SK-N-SH (cell line): ENCODE data around the gene GRXCR2. TPM values are rescaled to one million over a fixed set of nuclear protein-coding genes. Genes with fewer than 3 reads are reported as not detected.

Source experiments
- CTCF ChIA-PET: fragments of 300-600, 350-600 bp; formaldehyde crosslinking; extraction: SDS; loops from one replicate; lab custom pipeline; 2021; lab: Yijun Ruan, JAX
- POLR2A ChIA-PET: fragments of 350-600 bp; sonication (Branson Sonifier 250); formaldehyde crosslinking; extraction: SDS; loops from one replicate; lab custom pipeline; 2020; ENCODE audit warnings: antibody characterized with exemption, inconsistent platforms; lab: Yijun Ruan, JAX
- DNase-seq: peaks from one replicate; pipeline ENCODE4 v3.0.0; 2012
- H2AFZ ChIP-seq: fragments of 200-600 bp; sonication (generic); 2 replicates; pipeline ENCODE4 v1.8.1; 2016; ENCODE audit warnings: antibody characterized with exemption, mild to moderate bottlenecking, low read depth
- H3F3A ChIP-seq: fragments of 200-600 bp; sonication (generic); replicated peaks from 2 replicates; pipeline ENCODE3; 2016; ENCODE audit warnings: antibody characterized with exemption, mild to moderate bottlenecking; ENCODE audit not compliant: insufficient read depth
- H3K27ac ChIP-seq, 2 experiments: fragments of 200-500 bp in 1 of 2; fragments of 200-600 bp in 1 of 2; sonication (Bioruptor generic) in 1 of 2; sonication (generic), shearing (Covaris generic) in 1 of 2; 2 replicates each; pipeline versions ENCODE4 v1.5.1 to v1.6.1; 2014 to 2016; ENCODE audit warnings: low read depth in 2 of 2, inconsistent platforms in 1 of 2, low read length in 1 of 2, mild to moderate bottlenecking in 1 of 2, mixed read lengths in 1 of 2
- H3K27me3 ChIP-seq: fragments of 200-600 bp; sonication (generic), shearing (Covaris generic); 2 replicates; pipeline ENCODE4 v1.6.1; 2016; ENCODE audit warnings: mixed run types; ENCODE audit not compliant: insufficient read depth
- H3K36me3 ChIP-seq, 2 experiments: fragments of 200-500 bp in 1 of 2; fragments of 200-600 bp in 1 of 2; sonication (Bioruptor generic) in 1 of 2; sonication (generic) in 1 of 2; replicated peaks in 1 of 2; 2 replicates each; pipeline versions ENCODE3 to v1.5.1; 2014 to 2016; ENCODE audit warnings: low read length in 1 of 2, mild to moderate bottlenecking in 1 of 2; ENCODE audit not compliant: insufficient read depth in 2 of 2, control insufficient read depth in 1 of 2
- H3K4me1 ChIP-seq, 2 experiments: fragments of 200-500 bp in 1 of 2; fragments of 200-600 bp in 1 of 2; sonication (Bioruptor generic) in 1 of 2; sonication (generic), shearing (Covaris generic) in 1 of 2; 2 replicates each; pipeline versions ENCODE4 v1.5.1 to v1.6.1; 2014 to 2016; ENCODE audit warnings: low read depth in 1 of 2, low read length in 1 of 2, mixed run types in 1 of 2; ENCODE audit not compliant: insufficient read depth in 2 of 2, control insufficient read depth in 1 of 2
- H3K4me2 ChIP-seq: fragments of 200-600 bp; sonication (generic), shearing (Covaris generic); 2 replicates; pipeline ENCODE4 v1.6.1; 2017; ENCODE audit warnings: mixed run types
- H3K4me3 ChIP-seq, 2 experiments: fragments of 200-500 bp in 1 of 2; fragments of 200-600 bp in 1 of 2; sonication (Bioruptor generic) in 1 of 2; sonication (generic), shearing (Covaris generic) in 1 of 2; 2 replicates each; pipeline versions ENCODE4 v1.5.1 to v1.8.1; 2014 to 2016; ENCODE audit warnings: low read depth in 2 of 2, inconsistent platforms in 1 of 2, low read length in 1 of 2, mild to moderate bottlenecking in 1 of 2, mixed read lengths in 1 of 2, moderate library complexity in 1 of 2
- H3K79me2 ChIP-seq: fragments of 200-600 bp; sonication (generic); 2 replicates; pipeline ENCODE4 v1.8.1; 2017; ENCODE audit warnings: mild to moderate bottlenecking; ENCODE audit not compliant: insufficient read depth
- H3K9ac ChIP-seq: fragments of 200-600 bp; sonication (generic); 2 replicates; pipeline ENCODE4 v1.6.1; 2017; ENCODE audit warnings: mixed run types
- H3K9me2 ChIP-seq: fragments of 200-600 bp; sonication (generic); 2 replicates; pipeline ENCODE4 v1.6.1; 2017; ENCODE audit warnings: mixed run types
- H3K9me3 ChIP-seq: fragments of 200-600 bp; sonication (generic); 2 replicates; pipeline ENCODE4 v1.6.1; 2017; ENCODE audit warnings: mixed run types, mild to moderate bottlenecking, moderate library complexity
- H4K20me1 ChIP-seq: fragments of 200-600 bp; sonication (generic); 2 replicates; pipeline ENCODE4 v1.6.1; 2017; ENCODE audit warnings: mild to moderate bottlenecking, mixed run types; ENCODE audit not compliant: insufficient read depth
- CTCF ChIP-seq: fragments of 200-600 bp; sonication (generic); IDR thresholded peaks from 2 replicates; pipeline ENCODE4 v1.6.1; 2017; ENCODE audit warnings: antibody characterized with exemption, mild to moderate bottlenecking, moderate library complexity
- MAX ChIP-seq: IDR thresholded peaks from 2 replicates; pipeline ENCODE4 v1.4.0; 2012; ENCODE audit warnings: low read depth
- REST ChIP-seq: IDR thresholded peaks from 2 replicates; pipeline ENCODE4 v1.6.1; 2012; ENCODE audit warnings: mild to moderate bottlenecking, low read depth, low read length, moderate library complexity
- TEAD4 ChIP-seq: IDR thresholded peaks from 2 replicates; pipeline ENCODE4 v1.4.0; 2012; ENCODE audit warnings: mild to moderate bottlenecking, borderline replicate concordance; ENCODE audit not compliant: insufficient read depth
- YY1 ChIP-seq: IDR thresholded peaks from 2 replicates; pipeline ENCODE4 v1.4.0; 2012; ENCODE audit warnings: low read depth, mild to moderate bottlenecking
- WGBS: methylation state at CpG from one replicate; pipeline ENCODE4 v1.1.6; 2017; ENCODE audit warnings: low lambda C conversion rate; 5-methylcytosine and 5-hydroxymethylcytosine counted together
- polyA plus RNA-seq, 3 experiments: library from polyadenylated mRNA; depleted of rRNA; stranded (reverse); fragments of >200 nt; gene quantifications; 2 replicates each; pipeline ENCODE4 v1.2.3, GENCODE V29; 2012

The GRXCR2 gene
- polyA plus RNA-seq, 1 of the 3 experiments (the other 2 are of a cell fraction): not detected

- Histone ChIP-seq H3F3A (peaks cover 4% of the 10 kb centered on the region), H3K4me1 (peaks cover 0 to 6% of the 10 kb centered on the region in 2 experiments; a peak in 2 of 4 replicates), H3K9me3 (no peaks in the 10 kb centered on the region), H3K27me3 (no peaks in the 10 kb centered on the region), H3K4me2 (no peak overlapping the region), H3K9me2 (no peaks in the 10 kb centered on the region), H4K20me1 (no peaks in the 10 kb centered on the region), H3K4me3 (no peak overlapping the region), H3K79me2 (no peaks in the 10 kb centered on the region), H2AFZ (no peak overlapping the region), H3K27ac (no peak overlapping the region), H3K9ac (no peak overlapping the region), H3K36me3 (no peaks in the 10 kb centered on the region)
- 50% methylated on average over 3 of the region's 3 CpGs for WGBS
- TF ChIP-seq REST: no peak
- TF ChIP-seq MAX: no peak
- no peak for TF ChIP-seq YY1
- POLR2A ChIA-PET: no interaction called here
- DNase-seq: no peak
- CTCF ChIA-PET: no interaction called here
These were observed 9.8 kb downstream of the GRXCR2 start for GRCh38 chr5:145863003-145863402.

- Histone ChIP-seq H3F3A (peaks cover 4% of the 10 kb centered on the region), H3K27ac (no peak overlapping the region), H3K4me1 (peaks cover 0 to 9% of the 10 kb centered on the region in 2 experiments; a peak in 3 of 4 replicates), H3K9me3 (no peaks in the 10 kb centered on the region), H3K9me2 (no peaks in the 10 kb centered on the region), H3K4me2 (no peak overlapping the region), H3K27me3 (no peaks in the 10 kb centered on the region), H3K9ac (no peak overlapping the region), H2AFZ (0 out of 2 replicates have a peak overlapping the region, but pooled peaks have one; percentile 48), H3K36me3 (no peaks in the 10 kb centered on the region), H4K20me1 (no peaks in the 10 kb centered on the region), H3K4me3 (no peak overlapping the region), H3K79me2 (no peaks in the 10 kb centered on the region)
- WGBS: 71% methylated on average over 3 of the region's 3 CpGs
- TF ChIP-seq TEAD4 (no peak), CTCF (peak; percentile 38; the same call in 1 of the 2 replicates)
- ChIA-PET POLR2A (no interaction called here), CTCF (no interaction called here)
- no peak for DNase-seq
These were observed 12.9 kb downstream of the GRXCR2 start for GRCh38 chr5:145859897-145860296.
